Neural cell (in vitro differentiated cells): ENCODE results near the gene CREBBP. TPM values are rescaled to one million over a fixed set of nuclear protein-coding genes. Genes with fewer than 3 reads are reported as not detected.

ENCODE experiments used
- H2AFZ ChIP-seq: fragments of 200-600, 300-800 bp; sonication (generic), shearing (Covaris generic); 2 replicates; pipeline ENCODE4 v1.6.0; 2014; ENCODE audit warnings: low read depth, mild to moderate bottlenecking, antibody characterized with exemption, low read length, moderate library complexity
- H3F3A ChIP-seq: fragments of 200-600 bp; shearing (Covaris generic); 2 replicates; pipeline ENCODE4 v1.6.1; 2016; ENCODE audit warnings: mild to moderate bottlenecking, moderate library complexity, mixed read lengths, antibody characterized with exemption, low read length; ENCODE audit not compliant: insufficient read depth, poor library complexity, severe bottlenecking
- H3K27ac ChIP-seq: fragments of 200-600, 300-800 bp; sonication (generic), shearing (Covaris generic); 2 replicates; pipeline ENCODE4 v1.5.1; 2014; ENCODE audit warnings: mild to moderate bottlenecking, low read length, moderate library complexity
- H3K27me3 ChIP-seq: fragments of 300-800, 200-600 bp; sonication (generic), shearing (Covaris generic); 2 replicates; pipeline ENCODE4 v1.6.0; 2014; ENCODE audit warnings: mild to moderate bottlenecking, low read depth, low read length, moderate library complexity; ENCODE audit not compliant: insufficient read depth
- H3K36me3 ChIP-seq: fragments of 300-800, 200-600 bp; sonication (generic), shearing (Covaris generic); 2 replicates; pipeline ENCODE4 v1.5.1; 2014; ENCODE audit warnings: mild to moderate bottlenecking, antibody characterized with exemption, low read length, moderate library complexity; ENCODE audit not compliant: insufficient read depth
- H3K4me2 ChIP-seq: fragments of 300-800, 200-600 bp; sonication (generic), shearing (Covaris generic); 2 replicates; pipeline ENCODE4 v1.6.0; 2014; ENCODE audit warnings: mild to moderate bottlenecking, low read length
- H3K4me3 ChIP-seq: fragments of 300-800, 200-600 bp; sonication (generic), shearing (Covaris generic); 2 replicates; pipeline ENCODE4 v1.5.1; 2014; ENCODE audit warnings: mild to moderate bottlenecking, low read length, moderate library complexity
- H3K79me2 ChIP-seq: fragments of 200-600 bp; shearing (Covaris generic); replicated peaks from 2 replicates; pipeline ENCODE4 v1.6.0; 2014; ENCODE audit warnings: mild to moderate bottlenecking, low read length, moderate library complexity; ENCODE audit not compliant: insufficient read depth
- H3K9ac ChIP-seq: fragments of 300-800, 200-600 bp; sonication (generic), shearing (Covaris generic); 2 replicates; pipeline ENCODE4 v1.6.1; 2016; ENCODE audit warnings: mild to moderate bottlenecking, low read length, mixed read lengths
- H3K9me2 ChIP-seq: fragments of 200-600 bp; shearing (Covaris generic); 2 replicates; pipeline ENCODE4 v1.6.1; 2016; ENCODE audit warnings: mild to moderate bottlenecking, low read length, mixed read lengths; ENCODE audit not compliant: insufficient read depth
- H3K9me3 ChIP-seq: fragments of 200-600, 300-800 bp; sonication (generic), shearing (Covaris generic); 2 replicates; pipeline ENCODE4 v1.6.1; 2016; ENCODE audit warnings: mild to moderate bottlenecking, mixed run types, low read length, moderate library complexity, mixed read lengths
- H4K20me1 ChIP-seq: fragments of 200-600 bp; shearing (Covaris generic); 2 replicates; pipeline ENCODE4 v1.6.1; 2016; ENCODE audit warnings: mild to moderate bottlenecking, mixed run types; ENCODE audit not compliant: insufficient read depth
- EP300 ChIP-seq: fragments of 450-650 bp; conservative IDR thresholded peaks from 2 replicates; pipeline ENCODE4 v1.6.1; 2014; ENCODE audit warnings: antibody characterized with exemption, mild to moderate bottlenecking, moderate library complexity; ENCODE audit not compliant: poor library complexity, severe bottlenecking
- EZH2 ChIP-seq: fragments of 200-600, 300-800 bp; shearing (Covaris generic), sonication (generic); IDR thresholded peaks from 2 replicates; pipeline ENCODE4 v1.6.1; 2014; ENCODE audit warnings: antibody characterized with exemption, low read length, borderline replicate concordance, mild to moderate bottlenecking; ENCODE audit not compliant: insufficient read depth, poor library complexity, severe bottlenecking
- MXI1 ChIP-seq: fragments of 450-650 bp; conservative IDR thresholded peaks from 2 replicates; pipeline ENCODE4 v1.6.1; 2014; ENCODE audit warnings: antibody characterized with exemption, mild to moderate bottlenecking; ENCODE audit not compliant: poor library complexity, severe bottlenecking
- POLR2AphosphoS5 ChIP-seq: IDR thresholded peaks from 2 replicates; pipeline ENCODE4 v1.6.1; 2012
- RAD21 ChIP-seq: fragments of 450-650 bp; conservative IDR thresholded peaks from 2 replicates; pipeline ENCODE4 v1.6.1; 2014; ENCODE audit warnings: antibody characterized with exemption, mild to moderate bottlenecking, moderate library complexity
- REST ChIP-seq: IDR thresholded peaks from 2 replicates; pipeline ENCODE4 v1.6.1; 2012; ENCODE audit warnings: borderline replicate concordance
- SMC3 ChIP-seq: fragments of 450-650 bp; conservative IDR thresholded peaks from 2 replicates; pipeline ENCODE4 v1.6.1; 2014; ENCODE audit warnings: antibody characterized with exemption, mild to moderate bottlenecking, moderate library complexity; ENCODE audit not compliant: poor library complexity
- TAF1 ChIP-seq: IDR thresholded peaks from 2 replicates; pipeline ENCODE4 v1.6.1; 2012; ENCODE audit warnings: low read depth
- polyA plus RNA-seq: library from polyadenylated mRNA; depleted of rRNA; stranded (reverse); fragments of >200 nt; gene quantifications from 2 replicates; pipeline ENCODE4 v1.2.3, GENCODE V29; 2014
- TF ChIP-seq, protein P1 (sequence below): fragments of 450-650 bp; IDR thresholded peaks from 2 replicates; pipeline ENCODE4 v1.5.1; 2014; ENCODE audit warnings: antibody characterized with exemption, mild to moderate bottlenecking, moderate library complexity; ENCODE audit not compliant: poor library complexity, severe bottlenecking

The CREBBP gene
- polyA plus RNA-seq, 1 donor from 2014 or later, result 3.3 TPM

GRCh38 chr16:3907586-3907985 lies 27.1 kb upstream of the CREBBP start:
- H3K9me3 ChIP-seq, result no peaks in the 10 kb centered on the region
- no peaks in the 10 kb centered on the region for H3K79me2 ChIP-seq
- H2AFZ ChIP-seq, result no peak overlapping the region
- no peaks in the 10 kb centered on the region for H4K20me1 ChIP-seq
- H3K27ac ChIP-seq, result no peak overlapping the region
- H3K9me2 ChIP-seq, result no peaks in the 10 kb centered on the region
- H3F3A ChIP-seq, result no peaks in the 10 kb centered on the region
- H3K9ac ChIP-seq, result no peak overlapping the region
- no peaks in the 10 kb centered on the region for H3K36me3 ChIP-seq
- H3K27me3 ChIP-seq, result no peaks in the 10 kb centered on the region
- H3K4me3 ChIP-seq, result no peak overlapping the region
- no peak for TF ChIP-seq POLR2AphosphoS5
- TF ChIP-seq RAD21, result no peak
- no peak for TF ChIP-seq REST
- TF ChIP-seq SMC3, result no peak
- TF ChIP-seq MXI1, result no peak
- TF ChIP-seq, protein P1, sequence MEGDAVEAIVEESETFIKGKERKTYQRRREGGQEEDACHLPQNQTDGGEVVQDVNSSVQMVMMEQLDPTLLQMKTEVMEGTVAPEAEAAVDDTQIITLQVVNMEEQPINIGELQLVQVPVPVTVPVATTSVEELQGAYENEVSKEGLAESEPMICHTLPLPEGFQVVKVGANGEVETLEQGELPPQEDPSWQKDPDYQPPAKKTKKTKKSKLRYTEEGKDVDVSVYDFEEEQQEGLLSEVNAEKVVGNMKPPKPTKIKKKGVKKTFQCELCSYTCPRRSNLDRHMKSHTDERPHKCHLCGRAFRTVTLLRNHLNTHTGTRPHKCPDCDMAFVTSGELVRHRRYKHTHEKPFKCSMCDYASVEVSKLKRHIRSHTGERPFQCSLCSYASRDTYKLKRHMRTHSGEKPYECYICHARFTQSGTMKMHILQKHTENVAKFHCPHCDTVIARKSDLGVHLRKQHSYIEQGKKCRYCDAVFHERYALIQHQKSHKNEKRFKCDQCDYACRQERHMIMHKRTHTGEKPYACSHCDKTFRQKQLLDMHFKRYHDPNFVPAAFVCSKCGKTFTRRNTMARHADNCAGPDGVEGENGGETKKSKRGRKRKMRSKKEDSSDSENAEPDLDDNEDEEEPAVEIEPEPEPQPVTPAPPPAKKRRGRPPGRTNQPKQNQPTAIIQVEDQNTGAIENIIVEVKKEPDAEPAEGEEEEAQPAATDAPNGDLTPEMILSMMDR, result no peak
- no peak for TF ChIP-seq EZH2
- TF ChIP-seq TAF1, result no peak
- TF ChIP-seq EP300, result no peak
- no peak overlapping the region for H3K4me2 ChIP-seq

- Histone ChIP-seq H3K36me3 (no peaks in the 10 kb centered on the region), H4K20me1 (no peaks in the 10 kb centered on the region), H3K79me2 (no peaks in the 10 kb centered on the region), H3K4me3 (no peak overlapping the region), H3K9me2 (no peaks in the 10 kb centered on the region), H3K27me3 (no peaks in the 10 kb centered on the region), H3K9ac (no peak overlapping the region), H3K9me3 (no peaks in the 10 kb centered on the region), H3K4me2 (no peak overlapping the region), H3F3A (no peaks in the 10 kb centered on the region), H2AFZ (no peak overlapping the region), H3K27ac (no peak overlapping the region)
- TF ChIP-seq TAF1 (no peak), EZH2 (no peak), EP300 (no peak), RAD21 (no peak), REST (no peak), MXI1 (no peak), POLR2AphosphoS5 (no peak), SMC3 (no peak)
- TF ChIP-seq, protein P1, result no peak
Observed at GRCh38 chr16:3906363-3906762, 25.9 kb upstream of the CREBBP start.
